ENCODE measurements around the gene DLX6. TPM values are rescaled to one million over a fixed set of nuclear protein-coding genes. Genes with fewer than 3 reads are reported as not detected.

DLX6 gene
- total RNA-seq, 2 donors from 2014 or later, result not detected

DNA sequence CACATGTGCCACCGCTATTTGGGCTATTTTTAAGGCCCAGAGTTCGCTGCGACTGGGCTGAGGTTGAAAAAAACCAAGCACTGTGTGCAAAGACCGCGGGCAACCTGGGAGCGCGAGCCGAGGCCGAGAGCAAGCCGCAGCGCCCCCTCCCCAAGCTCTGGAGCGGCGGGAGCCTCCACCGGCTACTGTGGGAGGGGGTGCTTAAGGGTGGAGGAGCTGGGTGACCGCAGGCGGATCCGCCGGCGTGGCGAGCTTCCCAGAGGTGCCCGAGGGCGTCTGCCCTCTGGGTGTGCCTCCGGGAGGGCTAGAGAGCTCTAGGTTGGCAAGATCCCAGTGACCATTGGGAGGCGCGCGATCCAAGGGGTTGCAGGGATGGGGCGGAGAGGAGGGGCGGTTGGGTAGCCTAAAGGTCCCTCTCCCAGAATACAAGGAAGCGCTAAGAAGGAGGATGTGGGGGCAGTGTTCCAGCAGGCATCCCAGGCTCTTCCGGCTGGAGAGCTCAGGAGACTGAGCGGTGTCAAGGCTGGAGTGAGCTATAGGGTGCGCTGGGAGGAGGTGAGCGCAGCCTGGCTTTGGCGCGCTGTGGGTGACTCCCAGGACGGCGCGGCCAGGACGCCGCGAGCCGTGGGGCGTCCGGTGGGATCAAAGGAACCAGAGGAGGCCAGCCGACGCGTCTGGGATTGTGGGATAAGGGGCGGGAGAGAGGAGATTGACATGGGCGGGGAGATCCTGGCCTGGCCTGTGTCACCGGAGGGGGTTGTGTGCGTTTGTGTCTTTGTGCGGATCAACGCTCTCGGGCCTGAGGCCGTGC is 11.2 kb downstream of the DLX6 start:
- DNase-seq, result no peak

DNA sequence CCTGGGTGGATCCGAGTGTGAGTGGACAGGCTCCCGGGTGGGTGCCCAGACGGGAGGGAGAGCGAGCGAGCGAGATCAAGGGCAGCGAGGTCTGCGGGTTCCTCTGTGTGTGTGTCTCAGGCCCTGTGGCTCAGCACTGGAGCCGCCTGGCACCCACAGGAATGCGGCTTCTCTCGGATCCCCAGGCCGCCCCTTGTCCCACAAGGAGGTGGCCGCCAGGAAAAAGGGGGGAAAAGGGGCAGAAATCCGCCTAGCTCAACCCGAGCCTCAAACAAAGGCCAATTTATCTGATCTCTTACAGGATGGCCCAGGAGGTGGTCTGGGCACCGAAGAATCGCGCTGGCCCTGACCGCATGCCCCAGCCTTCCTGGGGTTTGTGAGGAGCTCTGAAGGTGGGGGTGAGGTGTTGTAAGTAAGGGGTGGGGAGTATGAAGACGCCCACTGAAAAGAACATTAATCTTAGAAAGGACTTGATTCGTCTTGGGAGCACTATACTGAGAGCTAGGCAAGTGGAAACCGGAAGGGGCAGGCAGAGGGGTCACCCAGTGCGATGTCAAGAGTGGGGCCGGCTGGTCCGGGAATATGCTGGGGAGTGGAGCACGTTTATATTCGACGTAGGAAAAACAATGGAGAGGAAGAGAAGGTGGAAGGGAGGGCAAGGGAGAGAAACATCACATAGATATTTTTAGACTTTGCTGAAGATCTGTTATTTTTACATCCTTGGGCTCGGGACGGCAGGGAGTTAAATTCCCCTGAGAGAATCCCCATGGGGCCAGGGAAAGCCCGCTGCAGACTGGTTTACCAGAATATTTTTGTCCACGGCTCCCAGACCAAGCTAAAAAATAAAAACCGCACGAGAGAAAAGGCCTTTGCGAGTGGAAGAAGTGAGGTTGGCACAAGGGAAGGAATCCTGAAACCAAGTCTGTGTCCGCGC is 12.1 kb downstream of the DLX6 start:
- intact Hi-C loops (cut with DNase I), result no loop called here
- Histone ChIP-seq H3K9ac (ENCODE audit: low read depth in 2 of 2, low read length in 2 of 2) (no peak overlapping the region), H3K27me3 (peaks cover 93% of the 10 kb centered on the region), H3K9me3 (no peaks in the 10 kb centered on the region), H3K36me3 (no peaks in the 10 kb centered on the region), H3K4me3 (no peak overlapping the region), H3K4me1 (no peaks in the 10 kb centered on the region), H3K27ac (no peak overlapping the region)
- no peak for DNase-seq
- TF ChIP-seq, protein P1, sequence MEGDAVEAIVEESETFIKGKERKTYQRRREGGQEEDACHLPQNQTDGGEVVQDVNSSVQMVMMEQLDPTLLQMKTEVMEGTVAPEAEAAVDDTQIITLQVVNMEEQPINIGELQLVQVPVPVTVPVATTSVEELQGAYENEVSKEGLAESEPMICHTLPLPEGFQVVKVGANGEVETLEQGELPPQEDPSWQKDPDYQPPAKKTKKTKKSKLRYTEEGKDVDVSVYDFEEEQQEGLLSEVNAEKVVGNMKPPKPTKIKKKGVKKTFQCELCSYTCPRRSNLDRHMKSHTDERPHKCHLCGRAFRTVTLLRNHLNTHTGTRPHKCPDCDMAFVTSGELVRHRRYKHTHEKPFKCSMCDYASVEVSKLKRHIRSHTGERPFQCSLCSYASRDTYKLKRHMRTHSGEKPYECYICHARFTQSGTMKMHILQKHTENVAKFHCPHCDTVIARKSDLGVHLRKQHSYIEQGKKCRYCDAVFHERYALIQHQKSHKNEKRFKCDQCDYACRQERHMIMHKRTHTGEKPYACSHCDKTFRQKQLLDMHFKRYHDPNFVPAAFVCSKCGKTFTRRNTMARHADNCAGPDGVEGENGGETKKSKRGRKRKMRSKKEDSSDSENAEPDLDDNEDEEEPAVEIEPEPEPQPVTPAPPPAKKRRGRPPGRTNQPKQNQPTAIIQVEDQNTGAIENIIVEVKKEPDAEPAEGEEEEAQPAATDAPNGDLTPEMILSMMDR (IDR thresholded peaks at IDR 0.05), result no peak

More for the DNA sequence above, 11.2 kb downstream of the DLX6 start:
- Histone ChIP-seq H3K9me3 (no peaks in the 10 kb centered on the region), H3K4me1 (no peaks in the 10 kb centered on the region), H3K27me3 (peaks cover 93% of the 10 kb centered on the region), H3K36me3 (no peaks in the 10 kb centered on the region), H3K4me3 (no peak overlapping the region), H3K9ac (ENCODE audit: low read depth in 2 of 2, low read length in 2 of 2) (no peak overlapping the region), H3K27ac (no peak overlapping the region)
- intact Hi-C loops (cut with DNase I), result no loop called here
- TF ChIP-seq, protein P1 (IDR thresholded peaks at IDR 0.05), result no peak

DNA sequence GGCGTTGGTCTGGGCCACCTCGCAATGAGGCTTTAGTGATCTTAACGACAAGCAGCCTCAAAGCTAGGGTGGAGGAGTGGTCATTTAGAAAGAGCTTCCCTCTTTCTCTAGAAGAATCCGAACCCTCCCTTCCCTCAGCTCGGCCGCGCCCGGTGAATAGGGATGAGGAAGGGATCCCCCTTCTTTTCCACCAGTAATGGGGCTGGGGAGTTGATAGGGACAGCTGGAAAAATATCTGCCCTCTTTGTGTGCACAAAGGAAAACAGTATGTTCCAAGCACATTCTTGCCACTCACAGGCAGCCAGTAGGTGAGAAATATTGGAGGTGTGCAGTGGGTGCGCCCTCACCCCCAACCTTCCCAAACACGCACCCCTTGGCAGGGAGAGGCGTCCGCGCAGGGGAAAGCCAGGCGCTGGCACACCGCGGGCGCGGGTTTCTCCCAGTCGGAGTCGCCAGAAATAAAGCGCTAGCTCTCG is 12.8 kb downstream of the DLX6 start:
- no peak overlapping the region for H3K27ac ChIP-seq
- H3K9ac ChIP-seq (ENCODE audit: low read depth in 2 of 2, low read length in 2 of 2), result no peak overlapping the region
- TF ChIP-seq, protein P1 (IDR thresholded peaks at IDR 0.05), result no peak
- H3K4me1 ChIP-seq, result no peaks in the 10 kb centered on the region
- H3K27me3 ChIP-seq, result peaks cover 91% of the 10 kb centered on the region
- no peaks in the 10 kb centered on the region for H3K9me3 ChIP-seq
- no peaks in the 10 kb centered on the region for H3K36me3 ChIP-seq
- intact Hi-C loops (cut with DNase I), result no loop called here
- H3K4me3 ChIP-seq, result no peak overlapping the region
- DNase-seq, result no peak

- TF ChIP-seq, protein P1 (IDR thresholded peaks at IDR 0.05), result no peak
- Histone ChIP-seq H3K4me3 (no peak overlapping the region), H3K36me3 (no peaks in the 10 kb centered on the region), H3K9ac (ENCODE audit: low read depth in 2 of 2, low read length in 2 of 2) (no peak overlapping the region), H3K27me3 (peaks cover 91% of the 10 kb centered on the region), H3K4me1 (no peaks in the 10 kb centered on the region), H3K27ac (no peak overlapping the region), H3K9me3 (no peaks in the 10 kb centered on the region)
- intact Hi-C loops (cut with DNase I), result no loop called here
- DNase-seq, result no peak
These were observed 13.6 kb downstream of the DLX6 start for GRCh38 chr7:97018791-97019531.

- no peak for DNase-seq
- TF ChIP-seq, protein P1 (IDR thresholded peaks at IDR 0.05), result no peak
- intact Hi-C loops (cut with DNase I), result no loop called here
- H3K36me3 ChIP-seq, result no peaks in the 10 kb centered on the region
- no peaks in the 10 kb centered on the region for H3K9me3 ChIP-seq
- H3K9ac ChIP-seq (ENCODE audit: low read depth in 2 of 2, low read length in 2 of 2), result no peak overlapping the region
- H3K4me1 ChIP-seq, result no peaks in the 10 kb centered on the region
- H3K4me3 ChIP-seq, result no peak overlapping the region
- no peak overlapping the region for H3K27ac ChIP-seq
- H3K27me3 ChIP-seq, result peaks cover 92% of the 10 kb centered on the region
These were observed 14.4 kb downstream of the DLX6 start for GRCh38 chr7:97019710-97020225.

All from colonic mucosa (tissue), 4 donors.